OCI-LY7 (cell line): ENCODE measurements around the gene SUSD5. TPM values are rescaled to one million over a fixed set of nuclear protein-coding genes. Genes with fewer than 3 reads are reported as not detected.

Source experiments
- BruUV-seq: library from RNA; stranded (reverse); fragments of 400-500 nt; replicated peaks from 2 replicates; lab custom pipeline; 2021; lab: Mats Ljungman, UMichigan
- CTCF ChIA-PET: fragments of 300-600 bp; sonication (Branson Sonifier 250); formaldehyde crosslinking; loops from one replicate; lab custom pipeline; 2022; ENCODE audit warnings: antibody characterized with exemption; ENCODE audit not compliant: unreplicated experiment; lab: Charles Lee
- POLR2A ChIA-PET: fragments of 300-600 bp; sonication (Branson Sonifier 250); formaldehyde crosslinking; loops from one replicate; lab custom pipeline; 2022; ENCODE audit warnings: antibody characterized with exemption; lab: Charles Lee
- DNase-seq: peaks from one replicate; pipeline ENCODE4 v3.0.0-alpha.2; 2015; ENCODE audit warnings: low spot score
- H2AFZ ChIP-seq: fragments of 200-600 bp; sonication (generic), shearing (Covaris generic); 2 replicates; pipeline ENCODE4 v1.6.1; 2014; ENCODE audit warnings: mild to moderate bottlenecking, antibody characterized with exemption, low read length, moderate library complexity
- H3K27ac ChIP-seq: fragments of 200-600 bp; sonication (generic); 2 replicates; pipeline ENCODE4 v1.5.1; 2014; ENCODE audit warnings: mixed run types, low read depth, mild to moderate bottlenecking, moderate library complexity, low read length, inconsistent platforms; ENCODE audit not compliant: poor library complexity, severe bottlenecking
- H3K36me3 ChIP-seq: fragments of 200-600 bp; sonication (generic); 2 replicates; pipeline ENCODE4 v1.6.1; 2014; ENCODE audit warnings: mild to moderate bottlenecking, antibody characterized with exemption, low read length, moderate library complexity, mixed read lengths; ENCODE audit not compliant: insufficient read depth
- H3K4me1 ChIP-seq: fragments of 200-600 bp; sonication (generic); 2 replicates; pipeline ENCODE4 v1.5.1; 2014; ENCODE audit warnings: mild to moderate bottlenecking, low read length; ENCODE audit not compliant: insufficient read depth, poor library complexity, severe bottlenecking
- H3K4me2 ChIP-seq: fragments of 200-600 bp; sonication (generic); 2 replicates; pipeline ENCODE4 v1.6.1; 2014; ENCODE audit warnings: mild to moderate bottlenecking, low read length
- H3K4me3 ChIP-seq: fragments of 200-600 bp; sonication (generic); 2 replicates; pipeline ENCODE4 v1.5.1; 2014; ENCODE audit warnings: mild to moderate bottlenecking, low read depth, low read length; ENCODE audit not compliant: poor library complexity, severe bottlenecking
- H3K79me2 ChIP-seq: fragments of 200-600 bp; sonication (generic); 2 replicates; pipeline ENCODE4 v1.6.1; 2016; ENCODE audit warnings: low read depth, mild to moderate bottlenecking, low read length, moderate library complexity, mixed read lengths; ENCODE audit not compliant: insufficient read depth
- H3K9me2 ChIP-seq: fragments of 200-600 bp; sonication (generic); 2 replicates; pipeline ENCODE4 v1.6.1; 2016; ENCODE audit warnings: mild to moderate bottlenecking, low read length, mixed read lengths; ENCODE audit not compliant: insufficient read depth
- H3K9me3 ChIP-seq: fragments of 200-600 bp; sonication (generic); 2 replicates; pipeline ENCODE4 v1.6.1; 2014; ENCODE audit warnings: mild to moderate bottlenecking, mixed run types, low read length, mixed read lengths
- H4K20me1 ChIP-seq: fragments of 200-600 bp; sonication (generic); 2 replicates; pipeline ENCODE4 v1.6.1; 2014; ENCODE audit warnings: mild to moderate bottlenecking, antibody characterized with exemption, low read length, moderate library complexity, mixed read lengths; ENCODE audit not compliant: insufficient read depth
- EZH2phosphoT487 ChIP-seq: fragments of 200-600 bp; sonication (generic); IDR thresholded peaks from 2 replicates; pipeline ENCODE4 v1.6.1; 2018; ENCODE audit warnings: low read depth, borderline replicate concordance, mild to moderate bottlenecking, mixed run types, antibody characterized with exemption, low read length, moderate library complexity, mixed read lengths
- intact Hi-C: fragments of 100-400 bp; cut with micrococcal nuclease; formaldehyde crosslinking; loops from one replicate; pipeline ENCODE4 v1.10.0; 2022; ENCODE audit not compliant: unreplicated experiment
- total RNA-seq, 2 experiments: library from RNA; depleted of rRNA in 1 of 2; stranded (reverse); fragments of >200 nt in 1 of 2; shearing (Covaris generic) in 1 of 2; gene quantifications; 2 replicates each; pipeline ENCODE4 v1.2.3, GENCODE V29; 2014 to 2022
- TF ChIP-seq, protein P1 (sequence below): fragments of 200-600 bp; sonication (generic); conservative IDR thresholded peaks from 2 replicates; pipeline ENCODE4 v1.5.1; 2014; ENCODE audit warnings: mild to moderate bottlenecking, antibody characterized with exemption, low read length, moderate library complexity, mixed read lengths

SUSD5 gene
- total RNA-seq, 2 experiments from 2014 or later: not detected

DNA sequence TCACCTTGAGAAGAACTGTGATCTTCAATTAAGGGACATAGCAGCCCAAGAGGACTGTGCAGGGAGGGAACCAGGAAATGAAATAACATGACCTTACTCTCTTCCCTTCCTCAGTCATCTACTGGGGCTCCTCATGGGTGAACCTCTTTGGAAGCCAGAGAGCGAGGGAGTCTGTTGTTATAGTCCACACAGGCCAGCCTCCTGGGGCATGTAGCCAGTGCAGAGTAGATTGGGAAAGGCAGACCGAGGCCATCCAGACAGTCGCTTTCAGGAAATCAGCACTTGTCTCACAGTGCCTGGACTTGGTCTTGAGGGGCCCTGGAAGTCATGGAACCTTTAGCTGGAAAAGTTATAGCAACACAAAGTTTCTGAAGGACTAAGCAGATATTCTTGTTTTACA lies 98.7 kb downstream of the SUSD5 start:
- H3K36me3 ChIP-seq: peaks cover 42% of the 10 kb centered on the region
- peaks cover 14% of the 10 kb centered on the region; the same call in 1 of the 2 replicates for H3K79me2 ChIP-seq
- ChIA-PET POLR2A (interaction anchor here (0.7 kb wide), 1 partner anchor 9 kb away, joined by 3 read pairs; no protein-coding TSS in a partner anchor), CTCF (no interaction called here)
- intact Hi-C loops: loop anchor here (10.0 kb wide), 1 partner anchor 675 kb away; the partner anchor contains the start of gene PDCD6IP
- DNase-seq: no peak
- H3K4me2 ChIP-seq: no peak overlapping the region
- no peaks in the 10 kb centered on the region for H3K9me2 ChIP-seq
- H3K9me3 ChIP-seq: no peaks in the 10 kb centered on the region
- no TSS peak for BruUV-seq
- TF ChIP-seq, protein P1, sequence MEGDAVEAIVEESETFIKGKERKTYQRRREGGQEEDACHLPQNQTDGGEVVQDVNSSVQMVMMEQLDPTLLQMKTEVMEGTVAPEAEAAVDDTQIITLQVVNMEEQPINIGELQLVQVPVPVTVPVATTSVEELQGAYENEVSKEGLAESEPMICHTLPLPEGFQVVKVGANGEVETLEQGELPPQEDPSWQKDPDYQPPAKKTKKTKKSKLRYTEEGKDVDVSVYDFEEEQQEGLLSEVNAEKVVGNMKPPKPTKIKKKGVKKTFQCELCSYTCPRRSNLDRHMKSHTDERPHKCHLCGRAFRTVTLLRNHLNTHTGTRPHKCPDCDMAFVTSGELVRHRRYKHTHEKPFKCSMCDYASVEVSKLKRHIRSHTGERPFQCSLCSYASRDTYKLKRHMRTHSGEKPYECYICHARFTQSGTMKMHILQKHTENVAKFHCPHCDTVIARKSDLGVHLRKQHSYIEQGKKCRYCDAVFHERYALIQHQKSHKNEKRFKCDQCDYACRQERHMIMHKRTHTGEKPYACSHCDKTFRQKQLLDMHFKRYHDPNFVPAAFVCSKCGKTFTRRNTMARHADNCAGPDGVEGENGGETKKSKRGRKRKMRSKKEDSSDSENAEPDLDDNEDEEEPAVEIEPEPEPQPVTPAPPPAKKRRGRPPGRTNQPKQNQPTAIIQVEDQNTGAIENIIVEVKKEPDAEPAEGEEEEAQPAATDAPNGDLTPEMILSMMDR: no peak
- no peak for TF ChIP-seq EZH2phosphoT487
- H2AFZ ChIP-seq: no peak overlapping the region
- H3K4me3 ChIP-seq: no peak overlapping the region
- no peaks in the 10 kb centered on the region for H4K20me1 ChIP-seq
- H3K27ac ChIP-seq: no peak overlapping the region
- peaks cover 15% of the 10 kb centered on the region for H3K4me1 ChIP-seq

DNA sequence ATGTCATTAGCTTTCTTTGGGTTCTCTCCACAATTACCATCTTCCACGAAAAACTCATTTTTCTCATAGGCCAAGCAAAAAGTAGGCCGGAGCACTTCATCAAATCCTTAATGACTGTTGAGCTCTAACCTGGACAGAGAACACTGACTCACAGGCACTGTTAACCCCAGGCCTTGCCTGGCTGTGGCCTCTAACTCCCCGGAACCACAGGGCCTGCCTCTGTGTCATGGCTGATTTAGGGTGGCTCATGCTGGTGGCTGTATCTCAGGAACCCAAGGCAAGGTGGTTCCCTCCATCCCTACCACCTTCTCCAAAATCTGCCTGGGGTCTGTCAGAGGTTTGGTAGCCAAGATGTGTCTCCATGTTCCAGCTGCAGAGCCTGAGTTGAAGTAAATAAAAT lies 101.1 kb downstream of the SUSD5 start:
- H2AFZ ChIP-seq: no peak overlapping the region
- H3K4me1 ChIP-seq: peaks cover 30% of the 10 kb centered on the region
- no peaks in the 10 kb centered on the region for H3K9me2 ChIP-seq
- no peak overlapping the region for H3K4me3 ChIP-seq
- CTCF ChIA-PET: interaction anchor here (0.6 kb wide), 1 partner anchor 908 kb away, joined by 3 read pairs; no protein-coding TSS in a partner anchor
- DNase-seq: no peak
- intact Hi-C loops: loop anchor here (10.0 kb wide), 1 partner anchor 677 kb away; the partner anchor contains the start of gene PDCD6IP
- H3K79me2 ChIP-seq: peaks cover 15% of the 10 kb centered on the region; the same call in 1 of the 2 replicates
- no peaks in the 10 kb centered on the region for H4K20me1 ChIP-seq
- H3K27ac ChIP-seq: no peak overlapping the region
- TF ChIP-seq EZH2phosphoT487: no peak
- TF ChIP-seq, protein P1: no peak
- POLR2A ChIA-PET: interaction anchor here (0.7 to 1.1 kb wide), 2 partner anchors 19 to 323 kb away, joined by 3 read pairs; no protein-coding TSS in a partner anchor
- peaks cover 22% of the 10 kb centered on the region for H3K36me3 ChIP-seq
- no peak overlapping the region for H3K4me2 ChIP-seq
- BruUV-seq: no TSS peak
- no peaks in the 10 kb centered on the region for H3K9me3 ChIP-seq
